Mesendoderm (in vitro differentiated cells): Measurements from ENCODE around the gene SLC25A45.

ENCODE experiments used
- DNase-seq: peaks from one replicate; pipeline ENCODE4 v3.0.0; 2013
- H2AK5ac ChIP-seq: 2 replicates; pipeline ENCODE4 v1.6.1; 2013; ENCODE audit warnings: low read length, inconsistent platforms
- H2BK120ac ChIP-seq: 2 replicates; pipeline ENCODE4 v1.6.1; 2013; ENCODE audit warnings: low read depth, mild to moderate bottlenecking, low read length, moderate library complexity, mixed read lengths
- H2BK15ac ChIP-seq: replicated peaks from 2 replicates; pipeline ENCODE4 v1.6.1; 2013; ENCODE audit warnings: low read depth, mild to moderate bottlenecking, moderate library complexity
- H2BK5ac ChIP-seq: 2 replicates; pipeline ENCODE4 v1.6.1; 2013; ENCODE audit warnings: low read length, inconsistent platforms
- H3K18ac ChIP-seq: 2 replicates; pipeline ENCODE4 v1.6.1; 2013; ENCODE audit warnings: mild to moderate bottlenecking, low read length, mixed read lengths
- H3K23ac ChIP-seq: one replicate; pipeline ENCODE4 v1.6.1; 2013; ENCODE audit warnings: low read length
- H3K27ac ChIP-seq: 2 replicates; pipeline ENCODE4 v1.5.1; 2013; ENCODE audit warnings: low read depth, mild to moderate bottlenecking, inconsistent platforms, low read length, moderate library complexity
- H3K27me3 ChIP-seq: 2 replicates; pipeline ENCODE4 v1.6.1; 2013; ENCODE audit warnings: low read length, control low read depth, mild to moderate bottlenecking, inconsistent platforms; ENCODE audit not compliant: insufficient read depth, poor library complexity
- H3K36me3 ChIP-seq: 2 replicates; pipeline ENCODE4 v1.6.1; 2013; ENCODE audit warnings: low read length, inconsistent platforms; ENCODE audit not compliant: control insufficient read depth, insufficient read depth
- H3K4ac ChIP-seq: one replicate; pipeline ENCODE4 v1.6.1; 2013; ENCODE audit warnings: low read depth, mild to moderate bottlenecking, low read length, moderate library complexity
- H3K4me1 ChIP-seq: 2 replicates; pipeline ENCODE4 v1.6.1; 2013; ENCODE audit warnings: low read depth, low read length, inconsistent platforms; ENCODE audit not compliant: control insufficient read depth
- H3K4me2 ChIP-seq: 2 replicates; pipeline ENCODE4 v1.6.1; 2013; ENCODE audit warnings: low read length
- H3K4me3 ChIP-seq: 2 replicates; pipeline ENCODE4 v1.5.1; 2013; ENCODE audit warnings: mild to moderate bottlenecking, low read length
- H3K56ac ChIP-seq: one replicate; pipeline ENCODE4 v1.6.1; 2013; ENCODE audit warnings: low read length
- H3K79me1 ChIP-seq: 2 replicates; pipeline ENCODE4 v1.6.1; 2013; ENCODE audit warnings: low read length, inconsistent platforms
- H3K79me2 ChIP-seq: 2 replicates; pipeline ENCODE4 v1.6.1; 2013; ENCODE audit warnings: mild to moderate bottlenecking, low read length; ENCODE audit not compliant: control insufficient read depth, insufficient read depth
- H3K9ac ChIP-seq: 2 replicates; pipeline ENCODE4 v1.6.1; 2013; ENCODE audit warnings: low read length, inconsistent platforms
- H4K5ac ChIP-seq: one replicate; pipeline ENCODE4 v1.6.1; 2013; ENCODE audit warnings: low read length
- H4K8ac ChIP-seq: one replicate; pipeline ENCODE4 v1.6.1; 2013; ENCODE audit warnings: low read depth, mild to moderate bottlenecking, control low read depth, low read length, moderate library complexity
- WGBS: extraction: QIAGEN DNeasy Blood & Tissue Kit; methylation state at CpG from one replicate; pipeline ENCODE4 v1.1.7; 2013; ENCODE audit warnings: low lambda C conversion rate, missing lambda C conversion rate; ENCODE audit not compliant: insufficient coverage; ENCODE audit errors: extremely low coverage; 5-methylcytosine and 5-hydroxymethylcytosine counted together

The SLC25A45 gene

DNA sequence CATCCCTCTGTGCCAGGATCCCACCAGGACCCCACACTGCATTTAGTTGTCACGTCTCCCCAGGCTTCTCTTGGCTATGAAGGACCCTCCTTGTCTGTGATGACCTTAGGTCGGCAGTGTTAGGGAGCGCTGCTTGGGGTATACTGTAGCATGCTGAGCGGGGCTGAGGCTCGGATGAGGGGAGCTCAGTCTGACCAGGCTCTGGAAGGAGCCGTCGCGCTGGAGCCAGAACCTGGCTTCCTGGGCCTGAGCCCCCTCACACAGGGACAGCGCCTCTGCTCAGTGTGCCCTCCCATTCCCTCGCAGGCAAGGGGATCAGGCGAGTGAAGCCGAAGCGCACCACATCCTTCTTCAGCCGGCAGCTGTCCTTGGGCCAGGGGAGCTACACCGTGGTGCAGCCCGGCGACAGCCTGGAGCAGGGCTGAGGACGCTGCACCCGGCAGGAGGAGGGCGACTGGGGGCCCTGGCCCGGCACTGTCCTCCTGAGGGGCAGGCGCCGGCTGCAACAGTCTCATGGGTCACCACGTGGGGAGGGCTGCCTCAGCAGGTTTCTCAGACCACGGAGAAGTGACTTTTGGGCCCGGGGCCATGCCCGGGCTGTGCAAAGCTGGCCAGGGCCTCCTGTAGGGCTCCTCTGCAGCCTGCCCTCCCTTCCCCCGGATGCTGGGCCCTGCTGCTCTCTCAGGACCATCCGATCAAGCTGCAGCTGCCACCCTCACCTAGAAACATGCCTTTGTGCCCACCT is 28.7 kb upstream of the SLC25A45 start:
- Histone ChIP-seq H3K4ac (no peak overlapping the region), H4K8ac (no peak overlapping the region), H3K23ac (no peak overlapping the region), H2BK15ac (no peak overlapping the region), H3K36me3 (peaks cover 1% of the 10 kb centered on the region), H3K4me1 (peaks cover 3% of the 10 kb centered on the region), H2BK5ac (no peak overlapping the region), H3K9ac (no peak overlapping the region), H2BK120ac (no peak overlapping the region), H3K56ac (no peak overlapping the region), H2AK5ac (no peak overlapping the region), H3K4me2 (no peak overlapping the region), H4K5ac (no peak overlapping the region), H3K79me1 (no peaks in the 10 kb centered on the region), H3K79me2 (no peaks in the 10 kb centered on the region), H3K27ac (no peak overlapping the region), H3K18ac (no peak overlapping the region), H3K4me3 (no peak overlapping the region), H3K27me3 (no peaks in the 10 kb centered on the region)
- DNase-seq = no peak
- no CpG with 5 or more reads among the region's 29 CpGs for whole genome bisulfite sequencing

DNA sequence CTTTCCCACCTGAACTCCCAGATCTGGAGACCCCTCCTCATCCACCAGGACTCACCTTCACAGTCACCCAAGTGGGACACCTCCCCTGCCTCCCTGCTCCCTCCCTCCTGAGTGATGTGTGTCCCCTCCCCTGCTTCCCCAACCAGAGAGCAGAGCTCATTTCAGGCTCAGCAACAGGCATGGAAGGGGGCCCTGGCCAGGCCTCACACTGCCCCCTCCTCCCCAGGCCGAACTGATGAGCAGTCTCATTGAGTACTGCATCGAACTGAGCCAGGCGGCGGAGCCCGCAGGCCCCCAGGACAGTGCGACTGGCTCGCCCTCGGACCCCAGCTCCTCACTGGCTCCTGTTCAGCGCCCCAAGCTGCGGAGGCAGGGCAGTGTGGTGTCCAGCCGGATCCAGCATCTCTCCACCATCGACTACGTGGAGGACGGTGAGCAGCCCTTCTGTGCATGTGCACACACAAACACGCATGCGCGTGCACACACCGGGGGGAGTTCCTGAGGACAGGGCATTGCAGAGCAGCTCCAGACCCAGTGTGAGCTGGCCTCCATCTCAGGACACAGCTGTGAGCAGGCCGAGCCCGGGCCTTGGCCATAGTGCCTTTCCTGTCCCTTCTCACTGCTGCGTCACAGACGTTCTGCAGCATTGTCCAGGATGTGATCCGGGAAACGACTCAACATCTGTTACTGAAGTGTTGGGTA is 22.3 kb upstream of the SLC25A45 start:
- H3K27me3 ChIP-seq = no peaks in the 10 kb centered on the region
- no peak overlapping the region for H3K4me2 ChIP-seq
- no peak overlapping the region for H2BK15ac ChIP-seq
- no peak overlapping the region for H3K56ac ChIP-seq
- no peak overlapping the region for H2BK5ac ChIP-seq
- no peaks in the 10 kb centered on the region for H3K4me1 ChIP-seq
- H3K23ac ChIP-seq = no peak overlapping the region
- no peak overlapping the region for H3K27ac ChIP-seq
- no CpG with 5 or more reads among the region's 24 CpGs for WGBS
- no peak overlapping the region for H3K4ac ChIP-seq
- H2BK120ac ChIP-seq = no peak overlapping the region
- no peak overlapping the region for H4K8ac ChIP-seq
- no peak overlapping the region for H3K9ac ChIP-seq
- peaks cover 4% of the 10 kb centered on the region for H3K36me3 ChIP-seq
- H3K79me2 ChIP-seq = no peaks in the 10 kb centered on the region
- no peak overlapping the region for H3K4me3 ChIP-seq
- no peak overlapping the region for H3K18ac ChIP-seq
- no peak for DNase-seq
- no peak overlapping the region for H4K5ac ChIP-seq
- no peak overlapping the region for H2AK5ac ChIP-seq
- H3K79me1 ChIP-seq = no peaks in the 10 kb centered on the region

DNA sequence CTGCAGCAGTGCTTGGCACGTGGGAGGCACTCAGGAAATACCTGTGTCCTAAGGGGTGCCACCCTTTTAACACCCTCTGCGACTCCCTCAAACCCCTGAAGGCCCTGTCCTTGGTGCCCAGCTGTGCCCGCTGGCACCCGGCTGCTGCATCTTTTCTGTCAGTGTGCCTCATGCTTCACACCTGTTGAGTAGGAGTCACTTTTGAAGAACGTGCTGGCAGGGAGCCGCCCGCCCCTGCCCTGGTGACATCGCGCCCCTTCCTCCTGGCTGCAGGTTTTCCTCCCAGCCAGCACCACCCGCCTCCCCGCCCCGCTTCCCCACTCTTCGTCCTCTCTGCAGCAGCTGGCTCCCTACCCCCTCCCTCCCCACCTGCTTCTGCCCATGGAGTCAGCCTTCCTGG is 21.8 kb upstream of the SLC25A45 start:
- Histone ChIP-seq H3K56ac (no peak overlapping the region), H3K27me3 (no peaks in the 10 kb centered on the region), H3K79me2 (no peaks in the 10 kb centered on the region), H3K9ac (no peak overlapping the region), H3K4me1 (no peaks in the 10 kb centered on the region), H3K23ac (no peak overlapping the region), H2BK5ac (no peak overlapping the region), H3K4ac (no peak overlapping the region), H3K27ac (no peak overlapping the region), H2BK120ac (no peak overlapping the region), H3K4me2 (no peak overlapping the region), H3K18ac (no peak overlapping the region), H2BK15ac (no peak overlapping the region), H3K79me1 (no peaks in the 10 kb centered on the region), H3K4me3 (no peak overlapping the region), H3K36me3 (peaks cover 3% of the 10 kb centered on the region), H4K5ac (no peak overlapping the region), H2AK5ac (no peak overlapping the region), H4K8ac (no peak overlapping the region)
- no peak for DNase-seq
- no CpG with 5 or more reads among the region's 13 CpGs for WGBS

DNA sequence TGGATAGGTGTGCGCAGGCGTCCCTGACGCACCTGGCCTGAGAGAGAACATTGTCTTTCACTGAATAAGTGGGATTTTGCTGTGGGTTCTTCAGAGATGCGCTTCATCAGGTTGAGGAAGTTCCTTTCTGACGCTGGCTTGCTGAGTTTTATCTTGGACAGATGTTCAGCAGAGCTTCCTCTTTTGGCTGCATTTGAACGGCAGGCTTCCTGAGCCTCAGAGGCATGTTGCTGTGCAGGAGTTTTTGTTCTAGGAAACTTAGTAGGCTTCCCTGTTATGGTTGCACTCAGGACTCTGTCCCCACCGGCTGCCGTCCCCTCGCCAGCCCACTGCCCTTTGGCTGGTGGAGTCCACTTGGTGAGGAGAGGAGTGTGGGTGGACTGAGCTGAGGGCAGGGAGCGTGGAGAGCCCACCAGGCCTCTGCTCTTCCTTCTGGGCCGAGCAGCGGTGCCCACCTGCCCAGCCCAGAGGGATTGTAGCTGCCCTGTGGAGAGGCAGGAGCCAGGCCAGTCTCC is 21.2 kb upstream of the SLC25A45 start:
- Histone ChIP-seq H2BK5ac (no peak overlapping the region), H3K79me2 (no peaks in the 10 kb centered on the region), H4K8ac (no peak overlapping the region), H3K4me1 (no peaks in the 10 kb centered on the region), H2AK5ac (no peak overlapping the region), H3K4me2 (no peak overlapping the region), H3K23ac (no peak overlapping the region), H3K56ac (no peak overlapping the region), H3K4ac (no peak overlapping the region), H2BK120ac (no peak overlapping the region), H3K36me3 (peaks cover 3% of the 10 kb centered on the region), H3K79me1 (no peaks in the 10 kb centered on the region), H4K5ac (no peak overlapping the region), H2BK15ac (no peak overlapping the region), H3K18ac (no peak overlapping the region), H3K9ac (no peak overlapping the region), H3K27me3 (no peaks in the 10 kb centered on the region), H3K4me3 (no peak overlapping the region), H3K27ac (no peak overlapping the region)
- DNase-seq = no peak
- no CpG with 5 or more reads among the region's 12 CpGs for WGBS

DNA sequence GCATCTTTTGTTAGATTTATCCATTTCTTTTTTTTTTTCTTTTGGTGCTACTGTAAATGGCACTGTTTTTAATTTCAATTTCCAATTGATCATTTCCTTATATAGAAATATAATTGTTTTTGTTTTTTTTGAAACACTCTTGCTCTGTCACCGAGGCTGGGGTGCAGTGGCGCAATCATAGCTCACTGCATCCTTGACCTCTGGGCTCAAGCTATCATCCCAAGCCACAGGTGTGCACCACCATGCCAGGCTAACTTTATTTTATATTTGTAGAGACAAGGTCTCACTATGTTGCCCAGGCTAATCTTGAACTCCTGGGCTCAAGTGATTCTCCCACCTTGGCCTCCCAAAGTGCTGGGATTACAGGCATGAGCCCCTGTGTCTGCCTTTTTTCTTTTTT is 20.3 kb upstream of the SLC25A45 start:
- H3K79me2 ChIP-seq = no peaks in the 10 kb centered on the region
- no CpG with 5 or more reads among the region's 2 CpGs for WGBS
- H3K36me3 ChIP-seq = peaks cover 7% of the 10 kb centered on the region

More for the DNA sequence above, 20.3 kb upstream of the SLC25A45 start:
- Histone ChIP-seq H2BK120ac (no peak overlapping the region), H3K9ac (no peak overlapping the region), H3K4me3 (no peak overlapping the region), H4K8ac (no peak overlapping the region), H3K27me3 (no peaks in the 10 kb centered on the region), H2BK5ac (no peak overlapping the region), H2AK5ac (no peak overlapping the region), H3K79me1 (no peaks in the 10 kb centered on the region), H3K27ac (no peak overlapping the region), H2BK15ac (no peak overlapping the region), H3K4me2 (no peak overlapping the region), H3K18ac (no peak overlapping the region), H4K5ac (no peak overlapping the region), H3K4ac (no peak overlapping the region), H3K56ac (no peak overlapping the region), H3K4me1 (no peaks in the 10 kb centered on the region), H3K23ac (no peak overlapping the region)
- no peak for DNase-seq
